Stimulated activated CD4-positive, alpha-beta T cell treated with anti-CD3 and anti-CD28 coated beads, Interleukin-15, amount 100 ng/mL, for 1 hour (primary cell): ENCODE results near the gene TRIM15.
"Not testable (repeated sequence)": the region's sequence is repeated elsewhere in the genome, so short reads cannot be mapped to it uniquely, and the experiment has no call there.

ENCODE experiments used
- DNase-seq, 2 donors: peaks; one replicate each; pipeline ENCODE4 v3.0.0-alpha.2; 2020; ENCODE audit warnings: low read depth in 1 of 2, low spot score in 1 of 2

Gene TRIM15

GRCh38 chr6:30162265-30163089 lies 869 bp upstream of the TRIM15 start:
- DNase-seq = no peak

GRCh38 chr6:30163918-30164654 lies 740 bp downstream of the TRIM15 start:
- no peak for DNase-seq

- no peak for DNase-seq
Measured at GRCh38 chr6:30164714-30165113, 1.4 kb downstream of the TRIM15 start.

GRCh38 chr6:30165238-30165637 lies 1.9 kb downstream of the TRIM15 start:
- DNase-seq = not testable (repeated sequence)

- DNase-seq = no peak
Measured at GRCh38 chr6:30167101-30167500, 3.8 kb downstream of the TRIM15 start.

- no peak for DNase-seq
Measured at GRCh38 chr6:30168741-30169140, 5.4 kb downstream of the TRIM15 start.

- DNase-seq = no peak
Measured at GRCh38 chr6:30169658-30170614, 6.6 kb downstream of the TRIM15 start.

- no peak for DNase-seq
Measured at GRCh38 chr6:30171677-30172471, 8.5 kb downstream of the TRIM15 start.

GRCh38 chr6:30172681-30173080 lies 9.3 kb downstream of the TRIM15 start:
- DNase-seq = no peak

GRCh38 chr6:30175765-30176164 lies 12.4 kb downstream of the TRIM15 start:
- DNase-seq = no peak

- no peak for DNase-seq
Measured at GRCh38 chr6:30178837-30179236, 15.5 kb downstream of the TRIM15 start.

GRCh38 chr6:30180145-30180544 lies 16.8 kb downstream of the TRIM15 start:
- DNase-seq = no peak

GRCh38 chr6:30184417-30185031 lies 21.2 kb downstream of the TRIM15 start:
- no peak for DNase-seq

GRCh38 chr6:30185846-30186484 lies 22.6 kb downstream of the TRIM15 start:
- DNase-seq = no peak

- DNase-seq = no peak
Measured at GRCh38 chr6:30188541-30188940, 25.2 kb downstream of the TRIM15 start.

- no peak for DNase-seq
Measured at GRCh38 chr6:30192076-30192475, 28.7 kb downstream of the TRIM15 start.

- DNase-seq = no peak
Measured at GRCh38 chr6:30194797-30195690, 31.7 kb downstream of the TRIM15 start.

- DNase-seq = no peak
Measured at GRCh38 chr6:30195951-30196350, 32.6 kb downstream of the TRIM15 start.

GRCh38 chr6:30196376-30196775 lies 33.0 kb downstream of the TRIM15 start:
- no peak for DNase-seq
